ENCODE results near the gene FNDC3B. TPM values are rescaled to one million over a fixed set of nuclear protein-coding genes. Genes with fewer than 3 reads are reported as not detected.

The FNDC3B gene
- total RNA-seq, 1 donor from 2014 or later, result 68.5 TPM

DNA sequence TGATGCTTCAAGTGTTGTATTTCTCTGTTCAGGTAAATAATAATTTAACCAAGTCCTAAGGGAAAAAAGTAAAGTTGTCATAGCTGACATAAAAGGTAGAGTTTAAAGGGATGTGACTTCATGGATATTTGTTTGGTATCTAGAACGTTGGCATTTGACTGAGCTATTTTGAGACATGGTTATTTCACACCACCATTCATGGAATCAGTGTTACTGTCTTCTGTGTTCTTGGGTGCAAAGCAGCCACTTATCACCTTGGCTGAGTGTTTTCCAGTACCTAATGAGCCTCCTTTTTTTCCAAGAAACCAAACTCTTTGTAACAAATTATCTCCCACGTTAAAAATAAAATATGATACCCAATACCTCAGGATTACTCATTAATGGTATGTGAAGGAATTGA, 253.0 kb downstream of the FNDC3B start:
- Histone ChIP-seq H3K27ac (no peak overlapping the region), H3K4me3 (no peak overlapping the region), H3K36me3 (peaks cover 0 to 12% of the 10 kb centered on the region in 2 donors), H3K27me3 (no peaks in the 10 kb centered on the region), H3K4me1 (peaks cover 8% of the 10 kb centered on the region), H3K9me3 (no peaks in the 10 kb centered on the region)
- no peak for DNase-seq (ENCODE audit: extremely low spot score in 2 of 2)
- TF ChIP-seq POLR2AphosphoS5 (IDR thresholded peaks at IDR 0.05; ENCODE audit: insufficient read depth in 1 of 2, low read depth in 1 of 2) (no peak), POLR2A (IDR thresholded peaks at IDR 0.05) (no peak)
- TF ChIP-seq, protein P1, sequence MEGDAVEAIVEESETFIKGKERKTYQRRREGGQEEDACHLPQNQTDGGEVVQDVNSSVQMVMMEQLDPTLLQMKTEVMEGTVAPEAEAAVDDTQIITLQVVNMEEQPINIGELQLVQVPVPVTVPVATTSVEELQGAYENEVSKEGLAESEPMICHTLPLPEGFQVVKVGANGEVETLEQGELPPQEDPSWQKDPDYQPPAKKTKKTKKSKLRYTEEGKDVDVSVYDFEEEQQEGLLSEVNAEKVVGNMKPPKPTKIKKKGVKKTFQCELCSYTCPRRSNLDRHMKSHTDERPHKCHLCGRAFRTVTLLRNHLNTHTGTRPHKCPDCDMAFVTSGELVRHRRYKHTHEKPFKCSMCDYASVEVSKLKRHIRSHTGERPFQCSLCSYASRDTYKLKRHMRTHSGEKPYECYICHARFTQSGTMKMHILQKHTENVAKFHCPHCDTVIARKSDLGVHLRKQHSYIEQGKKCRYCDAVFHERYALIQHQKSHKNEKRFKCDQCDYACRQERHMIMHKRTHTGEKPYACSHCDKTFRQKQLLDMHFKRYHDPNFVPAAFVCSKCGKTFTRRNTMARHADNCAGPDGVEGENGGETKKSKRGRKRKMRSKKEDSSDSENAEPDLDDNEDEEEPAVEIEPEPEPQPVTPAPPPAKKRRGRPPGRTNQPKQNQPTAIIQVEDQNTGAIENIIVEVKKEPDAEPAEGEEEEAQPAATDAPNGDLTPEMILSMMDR (IDR thresholded peaks at IDR 0.05), result no peak
- intact Hi-C loops (cut with DNase I), result no loop called here

DNA sequence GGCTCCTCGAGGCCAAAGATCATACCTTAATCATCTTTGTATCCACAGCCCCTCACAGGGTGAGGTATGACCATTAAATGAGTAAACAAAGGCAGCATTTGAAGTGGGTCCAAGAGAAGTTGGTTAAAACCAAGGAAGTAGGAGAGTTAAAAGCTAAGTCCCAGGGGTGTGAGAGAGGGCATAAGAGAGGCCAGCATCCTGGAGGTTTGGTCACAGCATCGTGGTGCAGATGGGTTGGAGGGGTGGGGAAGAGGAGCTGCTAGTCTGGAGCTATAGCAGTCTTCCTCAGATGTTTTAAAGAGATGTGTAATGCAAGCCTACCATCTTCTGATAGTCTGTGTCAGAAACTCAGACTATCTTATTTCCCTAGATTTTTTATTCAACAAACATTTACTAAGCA, 253.7 kb downstream of the FNDC3B start:
- no peak for DNase-seq (ENCODE audit: extremely low spot score in 2 of 2)
- Histone ChIP-seq H3K27ac (no peak overlapping the region), H3K27me3 (no peaks in the 10 kb centered on the region), H3K36me3 (peaks cover 0 to 10% of the 10 kb centered on the region in 2 donors), H3K4me3 (no peak overlapping the region), H3K4me1 (peaks cover 8% of the 10 kb centered on the region), H3K9me3 (no peaks in the 10 kb centered on the region)
- intact Hi-C loops (cut with DNase I), result no loop called here
- TF ChIP-seq, protein P1 (IDR thresholded peaks at IDR 0.05), result no peak
- TF ChIP-seq POLR2AphosphoS5 (IDR thresholded peaks at IDR 0.05; ENCODE audit: insufficient read depth in 1 of 2, low read depth in 1 of 2), result no peak
- TF ChIP-seq POLR2A (IDR thresholded peaks at IDR 0.05), result no peak

- Histone ChIP-seq H3K9me3 (no peaks in the 10 kb centered on the region), H3K4me3 (no peak overlapping the region), H3K4me1 (peaks cover 8% of the 10 kb centered on the region), H3K27me3 (no peaks in the 10 kb centered on the region), H3K27ac (no peak overlapping the region), H3K36me3 (peaks cover 0 to 18% of the 10 kb centered on the region in 2 donors)
- intact Hi-C loops (cut with DNase I), result no loop called here
- DNase-seq (ENCODE audit: extremely low spot score in 2 of 2), result no peak
- TF ChIP-seq POLR2AphosphoS5 (IDR thresholded peaks at IDR 0.05; ENCODE audit: insufficient read depth in 1 of 2, low read depth in 1 of 2) (no peak), POLR2A (IDR thresholded peaks at IDR 0.05) (no peak)
- TF ChIP-seq, protein P1 (IDR thresholded peaks at IDR 0.05), result no peak
Observed at GRCh38 chr3:172294223-172294806, 254.9 kb downstream of the FNDC3B start.

DNA sequence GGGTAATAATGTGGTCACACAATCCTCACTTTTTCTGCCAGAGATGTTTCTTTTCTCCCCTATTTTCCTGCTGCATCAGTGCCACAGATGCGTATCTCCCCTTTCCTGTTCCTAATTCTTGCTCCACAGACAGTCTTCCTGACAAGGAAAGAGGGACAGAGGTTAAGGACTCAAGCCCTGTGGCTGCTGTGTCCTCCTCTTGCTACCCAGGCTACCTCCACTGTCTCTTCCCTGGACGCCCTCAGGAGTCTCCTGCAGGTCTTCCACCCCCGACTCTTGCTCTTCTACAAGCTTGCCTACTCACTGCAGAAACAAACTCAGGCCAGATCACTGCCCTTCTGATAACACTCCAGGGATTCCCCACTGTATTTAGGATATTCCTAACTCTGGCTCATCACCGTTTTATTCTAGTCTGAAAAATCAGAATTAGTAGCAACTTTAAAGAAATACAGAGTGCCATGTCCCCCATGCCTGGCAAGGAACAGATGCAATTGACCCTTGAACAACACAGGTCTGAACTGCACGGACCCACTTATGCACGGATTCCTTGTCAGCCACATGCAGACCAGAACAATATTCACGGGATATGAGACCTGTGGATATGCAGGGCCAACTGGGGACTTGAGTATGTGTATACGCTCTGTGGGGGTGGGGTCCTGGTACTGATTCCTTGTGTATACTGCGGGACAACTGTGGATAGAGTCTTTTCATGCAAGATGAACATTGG, 257.0 kb downstream of the FNDC3B start:
- Histone ChIP-seq H3K9me3 (no peaks in the 10 kb centered on the region), H3K27me3 (no peaks in the 10 kb centered on the region), H3K27ac (no peak overlapping the region), H3K36me3 (peaks cover 0 to 26% of the 10 kb centered on the region in 2 donors), H3K4me3 (no peak overlapping the region), H3K4me1 (no peaks in the 10 kb centered on the region)
- TF ChIP-seq POLR2A (IDR thresholded peaks at IDR 0.05) (no peak), POLR2AphosphoS5 (IDR thresholded peaks at IDR 0.05; ENCODE audit: insufficient read depth in 1 of 2, low read depth in 1 of 2) (no peak)
- TF ChIP-seq, protein P1 (IDR thresholded peaks at IDR 0.05), result no peak
- intact Hi-C loops (cut with DNase I), result no loop called here
- DNase-seq (ENCODE audit: extremely low spot score in 2 of 2), result no peak

GRCh38 chr3:172296975-172297332, 257.6 kb downstream of the FNDC3B start:
- intact Hi-C loops (cut with DNase I), result no loop called here
- DNase-seq (ENCODE audit: extremely low spot score in 2 of 2), result no peak

More at GRCh38 chr3:172296975-172297332, 257.6 kb downstream of the FNDC3B start:
- Histone ChIP-seq H3K36me3 (peaks cover 0 to 26% of the 10 kb centered on the region in 2 donors), H3K9me3 (no peaks in the 10 kb centered on the region), H3K27ac (no peak overlapping the region), H3K27me3 (no peaks in the 10 kb centered on the region), H3K4me3 (no peak overlapping the region), H3K4me1 (no peaks in the 10 kb centered on the region)
- TF ChIP-seq POLR2A (IDR thresholded peaks at IDR 0.05) (no peak), POLR2AphosphoS5 (IDR thresholded peaks at IDR 0.05; ENCODE audit: insufficient read depth in 1 of 2, low read depth in 1 of 2) (no peak)
- TF ChIP-seq, protein P1 (IDR thresholded peaks at IDR 0.05), result no peak

Data from vagina (tissue), 2 donors.